ENCODE results near the gene MICAL2.

- TF ChIP-seq POLR2AphosphoS5 (IDR thresholded peaks at IDR 0.05; ENCODE audit: borderline replicate concordance, low read depth, low read length) (no peak), EZH2 (IDR thresholded peaks at IDR 0.05) (no peak)
These were observed 94.9 kb downstream of the MICAL2 start for GRCh38 chr11:12205330-12205729.
